ENCODE data around the gene HOXC11.

HOXC11 gene

GRCh38 chr12:53939141-53940108 is 33.5 kb upstream of the HOXC11 start:
- Histone ChIP-seq H4K20me1 (ENCODE audit: insufficient read depth) (no peaks in the 10 kb centered on the region), H3K27me3 (ENCODE audit: insufficient read depth, low read depth) (peaks cover 69% of the 10 kb centered on the region), H2AFZ (ENCODE audit: low read depth) (peak overlapping the region; percentile 43; the same call in 1 of the 2 replicates), H3K4me2 (no peak overlapping the region), H3K4me1 (ENCODE audit: low read depth, poor library complexity, severe bottlenecking) (no peaks in the 10 kb centered on the region), H3K4me3 (IDR thresholded peaks at IDR 0.05; ENCODE audit: insufficient read depth, low read depth, low read length) (no peak overlapping the region), H3K27ac (no peak overlapping the region), H3K9ac (no peak overlapping the region), H3K79me2 (ENCODE audit: insufficient read depth, low read depth) (no peaks in the 10 kb centered on the region), H3K36me3 (ENCODE audit: insufficient read depth) (no peaks in the 10 kb centered on the region)
- TF ChIP-seq, protein P1, sequence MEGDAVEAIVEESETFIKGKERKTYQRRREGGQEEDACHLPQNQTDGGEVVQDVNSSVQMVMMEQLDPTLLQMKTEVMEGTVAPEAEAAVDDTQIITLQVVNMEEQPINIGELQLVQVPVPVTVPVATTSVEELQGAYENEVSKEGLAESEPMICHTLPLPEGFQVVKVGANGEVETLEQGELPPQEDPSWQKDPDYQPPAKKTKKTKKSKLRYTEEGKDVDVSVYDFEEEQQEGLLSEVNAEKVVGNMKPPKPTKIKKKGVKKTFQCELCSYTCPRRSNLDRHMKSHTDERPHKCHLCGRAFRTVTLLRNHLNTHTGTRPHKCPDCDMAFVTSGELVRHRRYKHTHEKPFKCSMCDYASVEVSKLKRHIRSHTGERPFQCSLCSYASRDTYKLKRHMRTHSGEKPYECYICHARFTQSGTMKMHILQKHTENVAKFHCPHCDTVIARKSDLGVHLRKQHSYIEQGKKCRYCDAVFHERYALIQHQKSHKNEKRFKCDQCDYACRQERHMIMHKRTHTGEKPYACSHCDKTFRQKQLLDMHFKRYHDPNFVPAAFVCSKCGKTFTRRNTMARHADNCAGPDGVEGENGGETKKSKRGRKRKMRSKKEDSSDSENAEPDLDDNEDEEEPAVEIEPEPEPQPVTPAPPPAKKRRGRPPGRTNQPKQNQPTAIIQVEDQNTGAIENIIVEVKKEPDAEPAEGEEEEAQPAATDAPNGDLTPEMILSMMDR (conservative IDR thresholded peaks at IDR 0.05; ENCODE audit: low read depth, low read length) = no peak

GRCh38 chr12:53940443-53941014 is 32.4 kb upstream of the HOXC11 start:
- Histone ChIP-seq H3K36me3 (ENCODE audit: insufficient read depth) (no peaks in the 10 kb centered on the region), H3K9ac (no peak overlapping the region), H2AFZ (ENCODE audit: low read depth) (no peak overlapping the region), H3K27me3 (ENCODE audit: insufficient read depth, low read depth) (peaks cover 68% of the 10 kb centered on the region), H3K4me2 (no peak overlapping the region), H4K20me1 (ENCODE audit: insufficient read depth) (no peaks in the 10 kb centered on the region), H3K79me2 (ENCODE audit: insufficient read depth, low read depth) (no peaks in the 10 kb centered on the region), H3K27ac (no peak overlapping the region), H3K4me3 (IDR thresholded peaks at IDR 0.05; ENCODE audit: insufficient read depth, low read depth, low read length) (no peak overlapping the region), H3K4me1 (ENCODE audit: low read depth, poor library complexity, severe bottlenecking) (no peaks in the 10 kb centered on the region)
- TF ChIP-seq, protein P1 (conservative IDR thresholded peaks at IDR 0.05; ENCODE audit: low read depth, low read length) = no peak

DNA sequence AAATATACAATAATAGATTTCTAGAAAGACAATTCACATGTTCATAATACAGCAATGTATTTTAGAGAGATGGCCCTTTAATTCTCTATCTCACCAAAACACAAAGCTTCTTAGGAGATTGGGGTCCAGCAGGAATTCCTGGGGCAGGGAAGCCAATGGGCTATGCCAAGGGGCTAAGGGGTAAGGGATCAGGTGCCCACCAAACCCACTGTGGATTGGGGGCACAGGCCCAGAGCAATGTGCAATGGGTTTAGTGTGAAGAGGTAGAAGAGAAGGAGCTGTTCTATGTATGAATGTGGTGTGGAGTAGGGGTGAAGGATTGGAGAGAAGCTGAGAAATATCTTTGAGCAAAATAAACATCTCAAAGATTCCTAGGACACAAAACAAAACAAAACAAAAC is 31.7 kb upstream of the HOXC11 start:
- H3K36me3 ChIP-seq (ENCODE audit: insufficient read depth) = no peaks in the 10 kb centered on the region
- H3K4me1 ChIP-seq (ENCODE audit: low read depth, poor library complexity, severe bottlenecking) = no peaks in the 10 kb centered on the region
- H3K27ac ChIP-seq = no peak overlapping the region
- H3K27me3 ChIP-seq (ENCODE audit: insufficient read depth, low read depth) = peaks cover 68% of the 10 kb centered on the region
- no peaks in the 10 kb centered on the region for H4K20me1 ChIP-seq (ENCODE audit: insufficient read depth)
- H3K9ac ChIP-seq = no peak overlapping the region
- no peak overlapping the region for H2AFZ ChIP-seq (ENCODE audit: low read depth)
- TF ChIP-seq, protein P1 (conservative IDR thresholded peaks at IDR 0.05; ENCODE audit: low read depth, low read length) = no peak; the same call in 1 of the 2 replicates
- no peak overlapping the region for H3K4me3 ChIP-seq (IDR thresholded peaks at IDR 0.05; ENCODE audit: insufficient read depth, low read depth, low read length)
- H3K79me2 ChIP-seq (ENCODE audit: insufficient read depth, low read depth) = no peaks in the 10 kb centered on the region
- H3K4me2 ChIP-seq = no peak overlapping the region

- TF ChIP-seq, protein P1 (conservative IDR thresholded peaks at IDR 0.05; ENCODE audit: low read depth, low read length) = no peak
- H2AFZ ChIP-seq (ENCODE audit: low read depth) = no peak overlapping the region
- H3K36me3 ChIP-seq (ENCODE audit: insufficient read depth) = no peaks in the 10 kb centered on the region
- H3K4me1 ChIP-seq (ENCODE audit: low read depth, poor library complexity, severe bottlenecking) = no peaks in the 10 kb centered on the region
- peaks cover 68% of the 10 kb centered on the region for H3K27me3 ChIP-seq (ENCODE audit: insufficient read depth, low read depth)
- no peaks in the 10 kb centered on the region for H4K20me1 ChIP-seq (ENCODE audit: insufficient read depth)
- H3K9ac ChIP-seq = no peak overlapping the region
- H3K79me2 ChIP-seq (ENCODE audit: insufficient read depth, low read depth) = no peaks in the 10 kb centered on the region
- no peak overlapping the region for H3K27ac ChIP-seq
- no peak overlapping the region for H3K4me3 ChIP-seq (IDR thresholded peaks at IDR 0.05; ENCODE audit: insufficient read depth, low read depth, low read length)
- H3K4me2 ChIP-seq = no peak overlapping the region
These were observed 31.2 kb upstream of the HOXC11 start for GRCh38 chr12:53941750-53942149.
